Astrocyte (in vitro differentiated cells and primary cell): ENCODE results near the gene THPO. TPM values are rescaled to one million over a fixed set of nuclear protein-coding genes. Genes with fewer than 3 reads are reported as not detected.

Source experiments
- DNase-seq: peaks from one replicate; pipeline ENCODE4 v3.0.0-alpha.2; 2010; ENCODE audit warnings: low read depth
- FAIRE-seq: peaks from 2 replicates; lab custom pipeline; 2011; peaks lifted over from hg19 to GRCh38; lab: Jason Lieb, UNC
- H2AFZ ChIP-seq: 2 replicates; pipeline ENCODE4 v1.6.0; 2012; ENCODE audit warnings: low read depth, low read length, inconsistent platforms
- H3K27ac ChIP-seq: 2 replicates; pipeline ENCODE4 v1.5.1; 2011; ENCODE audit warnings: low read depth, low read length, inconsistent platforms
- H3K27me3 ChIP-seq: 2 replicates; pipeline ENCODE4 v1.6.0; 2011; ENCODE audit warnings: low read length, inconsistent platforms; ENCODE audit not compliant: insufficient read depth
- H3K36me3 ChIP-seq: 2 replicates; pipeline ENCODE4 v1.5.1; 2011; ENCODE audit warnings: low read length, inconsistent platforms; ENCODE audit not compliant: insufficient read depth
- H3K4me1 ChIP-seq: 2 replicates; pipeline ENCODE4 v1.5.1; 2011; ENCODE audit warnings: low read length, inconsistent platforms; ENCODE audit not compliant: insufficient read depth
- H3K4me2 ChIP-seq: 2 replicates; pipeline ENCODE4 v1.6.0; 2012; ENCODE audit warnings: low read length, inconsistent platforms
- H3K4me3 ChIP-seq: 2 replicates; pipeline ENCODE4 v1.5.1; 2011; ENCODE audit warnings: low read depth, mild to moderate bottlenecking, low read length, inconsistent platforms; ENCODE audit not compliant: insufficient read depth
- H3K79me2 ChIP-seq: 2 replicates; pipeline ENCODE4 v1.6.0; 2012; ENCODE audit warnings: mild to moderate bottlenecking, low read length, inconsistent platforms; ENCODE audit not compliant: insufficient read depth
- H3K9ac ChIP-seq: 2 replicates; pipeline ENCODE4 v1.6.0; 2012; ENCODE audit warnings: mild to moderate bottlenecking, low read length, inconsistent platforms
- H3K9me3 ChIP-seq: 2 replicates; pipeline ENCODE4 v1.5.1; 2012; ENCODE audit warnings: low read depth, mild to moderate bottlenecking, low read length, inconsistent platforms; ENCODE audit not compliant: insufficient read depth
- H4K20me1 ChIP-seq: 2 replicates; pipeline ENCODE4 v1.6.0; 2012; ENCODE audit warnings: low read length, inconsistent platforms; ENCODE audit not compliant: insufficient read depth
- H3K27ac Mint-ChIP-seq: one replicate; pipeline ENCODE4 v1.8.0; 2021; ENCODE audit warnings: mild to moderate bottlenecking, mixed read lengths; ENCODE audit not compliant: unreplicated experiment
- H3K27me3 Mint-ChIP-seq: one replicate; pipeline ENCODE4 v1.8.0; 2021; ENCODE audit warnings: low read depth, mixed read lengths; ENCODE audit not compliant: unreplicated experiment
- H3K36me3 Mint-ChIP-seq: one replicate; pipeline ENCODE4 v1.8.0; 2021; ENCODE audit warnings: low read depth, mixed read lengths; ENCODE audit not compliant: unreplicated experiment
- H3K4me1 Mint-ChIP-seq: one replicate; pipeline ENCODE4 v1.8.0; 2021; ENCODE audit warnings: low read depth, mixed read lengths; ENCODE audit not compliant: unreplicated experiment
- H3K4me3 Mint-ChIP-seq: one replicate; pipeline ENCODE4 v1.8.0; 2021; ENCODE audit warnings: mild to moderate bottlenecking, moderate library complexity, mixed read lengths; ENCODE audit not compliant: unreplicated experiment
- H3K9me3 Mint-ChIP-seq: one replicate; pipeline ENCODE4 v1.8.0; 2021; ENCODE audit warnings: mild to moderate bottlenecking, mixed read lengths; ENCODE audit not compliant: unreplicated experiment
- CTCF ChIP-seq: IDR thresholded peaks from 2 replicates; pipeline ENCODE4 v1.5.1; 2011; ENCODE audit warnings: low read depth, mild to moderate bottlenecking, inconsistent platforms, low read length, moderate library complexity; ENCODE audit not compliant: insufficient read depth
- EZH2 ChIP-seq: IDR thresholded peaks from 2 replicates; pipeline ENCODE4 v1.6.1; 2012; ENCODE audit warnings: mild to moderate bottlenecking, low read length, inconsistent platforms; ENCODE audit not compliant: insufficient read depth
- total RNA-seq: library from RNA; stranded (reverse); gene quantifications from 2 replicates; pipeline ENCODE4 v1.2.1, GENCODE V29; 2021

The THPO gene
- total RNA-seq, 1 donor from 2014 or later = 0.25 TPM

DNA sequence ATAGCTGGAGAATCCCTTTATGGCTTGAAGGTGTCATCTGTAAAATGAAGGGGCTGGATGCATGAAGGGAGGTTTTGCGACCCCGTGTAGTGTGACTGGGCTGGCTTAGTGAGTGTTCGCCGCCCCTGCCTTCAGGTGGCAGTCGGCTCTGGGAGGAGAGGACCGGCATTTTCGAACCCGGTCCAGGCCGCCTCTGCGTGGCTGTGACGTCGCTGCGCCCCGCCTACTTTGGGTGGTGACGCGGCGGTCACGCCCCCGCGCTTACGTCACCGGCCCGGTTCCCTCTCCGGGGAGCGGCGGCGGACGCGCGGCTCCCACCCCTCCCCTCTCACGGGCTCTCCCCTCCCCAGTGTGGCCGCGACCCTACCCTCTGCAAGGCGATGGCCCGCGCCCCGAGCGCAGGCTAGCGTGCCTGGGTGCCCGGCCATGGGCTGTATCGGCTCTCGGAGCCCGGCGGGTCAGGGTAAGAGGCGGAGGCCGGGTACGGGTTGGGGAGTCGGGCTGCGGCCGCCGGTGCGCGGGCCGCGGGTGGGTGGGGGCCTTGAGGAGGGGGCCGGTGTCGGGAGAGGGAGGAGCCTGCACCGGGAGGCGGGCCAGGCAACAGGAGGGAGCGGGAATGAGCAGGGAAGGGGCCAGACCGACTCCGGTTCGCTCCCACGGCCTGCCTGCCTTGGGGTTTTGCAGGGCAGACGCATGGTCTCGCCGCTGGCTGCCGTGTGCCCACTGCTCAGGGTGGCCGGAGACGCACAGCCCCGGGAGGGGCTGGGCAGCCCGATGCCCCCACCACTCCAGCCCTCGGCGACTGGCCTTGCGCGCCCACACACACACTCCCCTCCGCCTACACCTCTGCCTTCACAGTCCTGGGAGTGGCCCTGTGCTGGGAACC lies 42.1 kb downstream of the THPO start:
- no peak for TF ChIP-seq CTCF
- TF ChIP-seq EZH2 = no peak
- H2AFZ ChIP-seq = no peak overlapping the region
- H3K27ac ChIP-seq = peak overlapping the region; percentile 96
- Mint-ChIP-seq H3K9me3 (no peaks in the 10 kb centered on the region), H3K27ac (peak overlapping the region; percentile 92), H3K27me3 (no peaks in the 10 kb centered on the region), H3K4me3 (peak overlapping the region; percentile 86), H3K4me1 (peaks cover 70% of the 10 kb centered on the region), H3K36me3 (peaks cover 26% of the 10 kb centered on the region)
- DNase-seq (peak; percentile 61), FAIRE-seq (no peak)
- peak overlapping the region; percentile 84 for H3K9ac ChIP-seq
- peak overlapping the region; percentile 89 for H3K4me2 ChIP-seq
- H3K79me2 ChIP-seq = peaks cover 49% of the 10 kb centered on the region
- peaks cover 85% of the 10 kb centered on the region for H3K4me1 ChIP-seq
- H3K9me3 ChIP-seq = no peaks in the 10 kb centered on the region
- H3K27me3 ChIP-seq = no peaks in the 10 kb centered on the region
- peak overlapping the region; percentile 62 for H3K4me3 ChIP-seq
- peaks cover 61% of the 10 kb centered on the region for H4K20me1 ChIP-seq
- H3K36me3 ChIP-seq = peaks cover 35% of the 10 kb centered on the region

DNA sequence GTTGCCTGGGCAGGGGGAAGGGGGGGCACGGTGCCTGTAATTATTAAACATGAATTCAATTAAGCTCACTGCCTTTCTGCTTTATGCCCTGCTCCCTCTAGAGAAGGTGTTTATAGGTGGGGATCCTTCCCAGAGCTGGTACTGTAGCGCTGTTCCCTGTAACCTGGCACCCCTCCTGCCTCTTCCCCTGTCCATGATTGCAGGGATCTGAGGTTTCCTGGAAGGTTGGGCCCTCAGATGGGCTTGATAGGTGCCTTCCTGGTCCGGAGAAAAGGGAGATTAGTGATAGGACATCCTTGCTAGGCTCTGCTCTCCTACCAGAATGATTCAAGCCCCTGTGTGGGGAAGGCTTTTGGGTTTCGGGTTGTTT lies 42.7 kb downstream of the THPO start:
- Mint-ChIP-seq H3K27me3 (no peaks in the 10 kb centered on the region), H3K9me3 (no peaks in the 10 kb centered on the region), H3K4me1 (peaks cover 67% of the 10 kb centered on the region), H3K27ac (peak overlapping the region; percentile 92), H3K4me3 (peak overlapping the region; percentile 77), H3K36me3 (peaks cover 23% of the 10 kb centered on the region)
- no peak for TF ChIP-seq EZH2
- TF ChIP-seq CTCF = no peak
- Histone ChIP-seq H3K9ac (peak overlapping the region; percentile 84), H4K20me1 (peaks cover 60% of the 10 kb centered on the region), H2AFZ (no peak overlapping the region), H3K4me2 (peak overlapping the region; percentile 89), H3K36me3 (peaks cover 36% of the 10 kb centered on the region), H3K27ac (peak overlapping the region; percentile 96), H3K79me2 (peaks cover 49% of the 10 kb centered on the region), H3K4me1 (peaks cover 79% of the 10 kb centered on the region), H3K9me3 (no peaks in the 10 kb centered on the region), H3K27me3 (no peaks in the 10 kb centered on the region), H3K4me3 (no peak overlapping the region)
- FAIRE-seq (no peak), DNase-seq (no peak)
